HG03039 (cell line): ENCODE measurements around the gene ZNF213.

Source experiments
- ATAC-seq: cut with Tn5 transposase; IDR thresholded peaks from one replicate; pipeline ENCODE4 v1.9.1; 2021; ENCODE audit warnings: mild to moderate bottlenecking, moderate library complexity; ENCODE audit not compliant: unreplicated experiment

ZNF213 gene

GRCh38 chr16:3188675-3188924 is 53.8 kb downstream of the ZNF213 start:
- no peak for ATAC-seq

GRCh38 chr16:3188925-3189825 is 54.3 kb downstream of the ZNF213 start:
- ATAC-seq, result no peak

GRCh38 chr16:3189869-3190268 is 55.0 kb downstream of the ZNF213 start:
- no peak for ATAC-seq

- no peak for ATAC-seq
Measured at GRCh38 chr16:3190949-3191353, 56.1 kb downstream of the ZNF213 start.
